ENCODE measurements around the gene PCDHA10. TPM values are rescaled to one million over a fixed set of nuclear protein-coding genes. Genes with fewer than 3 reads are reported as not detected.
A peak's percentile ranks its signal among the peaks of the same experiment; 100 is the strongest.
"Not testable (repeated sequence)": the region's sequence is repeated elsewhere in the genome, so short reads cannot be mapped to it uniquely, and the experiment has no call there.

Gene PCDHA10
- total RNA-seq, 3 donors from 2014 or later, result 0.27 to 0.47 (median 0.29) TPM

DNA sequence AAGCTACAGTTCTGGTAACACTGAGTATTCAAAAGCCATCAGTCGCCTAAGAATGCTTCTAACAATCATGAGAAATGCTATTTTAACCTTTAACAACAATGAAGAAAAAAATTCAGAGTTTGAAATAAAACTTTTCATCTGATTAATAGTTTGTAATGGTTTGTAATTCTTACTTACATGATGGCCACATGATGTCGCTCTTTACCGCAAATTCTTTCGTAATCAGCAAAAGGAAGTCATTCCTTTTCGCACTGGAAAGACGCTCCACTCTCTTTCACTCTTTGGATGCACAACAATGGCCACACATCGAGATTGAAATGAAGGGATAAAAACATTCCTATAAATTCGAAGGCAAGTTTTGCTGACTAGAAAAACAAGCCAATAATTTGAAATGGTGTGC, 21.7 kb upstream of the PCDHA10 start, which contains the start of gene PCDHA7:
PCDHA7 (plus strand) TSS at position 277 of the 400 bp plus-strand sequence; CDS start at position 392, 115 bp downstream.
- H3K4me3 ChIP-seq, result no peak within 1 kb of the TSS
- no peak for DNase-seq
- TF ChIP-seq, protein P1, sequence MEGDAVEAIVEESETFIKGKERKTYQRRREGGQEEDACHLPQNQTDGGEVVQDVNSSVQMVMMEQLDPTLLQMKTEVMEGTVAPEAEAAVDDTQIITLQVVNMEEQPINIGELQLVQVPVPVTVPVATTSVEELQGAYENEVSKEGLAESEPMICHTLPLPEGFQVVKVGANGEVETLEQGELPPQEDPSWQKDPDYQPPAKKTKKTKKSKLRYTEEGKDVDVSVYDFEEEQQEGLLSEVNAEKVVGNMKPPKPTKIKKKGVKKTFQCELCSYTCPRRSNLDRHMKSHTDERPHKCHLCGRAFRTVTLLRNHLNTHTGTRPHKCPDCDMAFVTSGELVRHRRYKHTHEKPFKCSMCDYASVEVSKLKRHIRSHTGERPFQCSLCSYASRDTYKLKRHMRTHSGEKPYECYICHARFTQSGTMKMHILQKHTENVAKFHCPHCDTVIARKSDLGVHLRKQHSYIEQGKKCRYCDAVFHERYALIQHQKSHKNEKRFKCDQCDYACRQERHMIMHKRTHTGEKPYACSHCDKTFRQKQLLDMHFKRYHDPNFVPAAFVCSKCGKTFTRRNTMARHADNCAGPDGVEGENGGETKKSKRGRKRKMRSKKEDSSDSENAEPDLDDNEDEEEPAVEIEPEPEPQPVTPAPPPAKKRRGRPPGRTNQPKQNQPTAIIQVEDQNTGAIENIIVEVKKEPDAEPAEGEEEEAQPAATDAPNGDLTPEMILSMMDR (IDR thresholded peaks at IDR 0.05), result no peak
- H3K9me3 ChIP-seq, result peaks cover 42% of the 10 kb centered on the region
- intact Hi-C loops (cut with DNase I, micrococcal nuclease), result no loop called here
- no peak for ATAC-seq
- H3K36me3 ChIP-seq (ENCODE audit: low read depth), result no peaks in the 10 kb centered on the region
- no peaks in the 10 kb centered on the region for H3K4me1 ChIP-seq (ENCODE audit: low read depth)

DNA sequence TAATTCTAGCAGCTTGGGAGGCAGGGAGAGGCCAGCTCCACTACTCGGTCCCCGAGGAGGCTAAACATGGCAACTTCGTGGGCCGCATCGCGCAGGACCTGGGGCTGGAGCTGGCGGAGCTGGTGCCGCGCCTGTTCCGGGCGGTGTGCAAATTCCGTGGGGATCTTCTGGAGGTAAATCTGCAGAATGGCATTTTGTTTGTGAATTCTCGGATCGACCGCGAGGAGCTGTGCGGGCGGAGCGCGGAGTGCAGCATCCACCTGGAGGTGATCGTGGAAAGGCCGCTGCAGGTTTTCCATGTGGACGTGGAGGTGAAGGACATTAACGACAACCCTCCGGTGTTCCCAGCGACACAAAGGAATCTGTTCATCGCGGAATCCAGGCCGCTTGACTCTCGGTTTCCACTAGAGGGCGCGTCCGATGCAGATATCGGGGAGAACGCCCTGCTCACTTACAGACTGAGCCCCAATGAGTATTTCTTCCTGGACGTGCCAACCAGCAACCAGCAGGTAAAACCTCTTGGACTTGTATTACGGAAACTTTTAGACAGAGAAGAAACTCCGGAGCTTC, 21.2 kb upstream of the PCDHA10 start:
- H3K36me3 ChIP-seq (ENCODE audit: low read depth); H3K4me3 ChIP-seq; ATAC-seq; H3K4me1 ChIP-seq (ENCODE audit: low read depth); intact Hi-C loops (cut with DNase I, micrococcal nuclease): not testable (repeated sequence)
- peak in 1 of 3 donors; percentile 33 for DNase-seq
- peaks cover 36% of the 10 kb centered on the region for H3K9me3 ChIP-seq

DNA sequence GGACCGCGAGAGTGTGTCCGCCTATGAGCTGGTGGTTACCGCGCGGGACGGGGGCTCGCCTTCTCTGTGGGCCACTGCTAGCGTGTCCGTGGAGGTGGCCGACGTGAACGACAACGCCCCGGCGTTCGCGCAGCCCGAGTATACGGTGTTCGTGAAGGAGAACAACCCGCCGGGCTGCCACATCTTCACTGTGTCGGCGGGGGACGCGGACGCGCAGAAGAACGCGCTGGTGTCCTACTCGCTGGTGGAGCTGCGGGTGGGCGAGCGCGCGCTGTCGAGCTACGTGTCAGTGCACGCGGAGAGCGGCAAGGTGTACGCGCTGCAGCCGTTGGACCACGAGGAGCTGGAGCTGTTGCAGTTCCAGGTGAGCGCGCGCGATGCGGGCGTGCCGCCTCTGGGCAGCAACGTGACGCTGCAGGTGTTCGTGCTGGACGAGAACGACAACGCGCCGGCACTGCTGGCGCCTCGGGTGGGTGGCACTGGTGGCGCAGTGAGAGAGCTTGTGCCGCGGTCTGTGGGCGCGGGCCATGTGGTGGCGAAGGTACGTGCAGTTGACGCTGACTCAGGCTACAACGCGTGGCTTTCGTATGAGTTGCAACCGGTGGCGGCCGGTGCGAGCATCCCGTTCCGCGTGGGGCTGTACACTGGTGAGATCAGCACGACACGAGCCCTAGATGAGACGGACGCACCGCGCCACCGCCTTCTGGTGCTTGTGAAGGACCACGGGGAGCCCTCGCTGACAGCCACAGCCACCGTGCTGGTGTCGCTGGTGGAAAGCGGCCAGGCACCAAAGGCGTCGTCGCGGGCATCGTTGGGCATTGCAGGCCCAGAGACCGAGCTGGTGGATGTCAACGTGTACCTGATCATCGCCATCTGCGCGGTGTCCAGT, 19.8 kb upstream of the PCDHA10 start:
- Histone ChIP-seq H3K9me3 (peaks cover 24% of the 10 kb centered on the region), H3K4me3 (no peak overlapping the region), H3K36me3 (ENCODE audit: low read depth) (no peaks in the 10 kb centered on the region), H3K4me1 (ENCODE audit: low read depth) (no peaks in the 10 kb centered on the region)
- intact Hi-C loops (cut with DNase I, micrococcal nuclease), result no loop called here
- TF ChIP-seq, protein P1 (IDR thresholded peaks at IDR 0.05), result no peak
- DNase-seq (no peak), ATAC-seq (no peak)

DNA sequence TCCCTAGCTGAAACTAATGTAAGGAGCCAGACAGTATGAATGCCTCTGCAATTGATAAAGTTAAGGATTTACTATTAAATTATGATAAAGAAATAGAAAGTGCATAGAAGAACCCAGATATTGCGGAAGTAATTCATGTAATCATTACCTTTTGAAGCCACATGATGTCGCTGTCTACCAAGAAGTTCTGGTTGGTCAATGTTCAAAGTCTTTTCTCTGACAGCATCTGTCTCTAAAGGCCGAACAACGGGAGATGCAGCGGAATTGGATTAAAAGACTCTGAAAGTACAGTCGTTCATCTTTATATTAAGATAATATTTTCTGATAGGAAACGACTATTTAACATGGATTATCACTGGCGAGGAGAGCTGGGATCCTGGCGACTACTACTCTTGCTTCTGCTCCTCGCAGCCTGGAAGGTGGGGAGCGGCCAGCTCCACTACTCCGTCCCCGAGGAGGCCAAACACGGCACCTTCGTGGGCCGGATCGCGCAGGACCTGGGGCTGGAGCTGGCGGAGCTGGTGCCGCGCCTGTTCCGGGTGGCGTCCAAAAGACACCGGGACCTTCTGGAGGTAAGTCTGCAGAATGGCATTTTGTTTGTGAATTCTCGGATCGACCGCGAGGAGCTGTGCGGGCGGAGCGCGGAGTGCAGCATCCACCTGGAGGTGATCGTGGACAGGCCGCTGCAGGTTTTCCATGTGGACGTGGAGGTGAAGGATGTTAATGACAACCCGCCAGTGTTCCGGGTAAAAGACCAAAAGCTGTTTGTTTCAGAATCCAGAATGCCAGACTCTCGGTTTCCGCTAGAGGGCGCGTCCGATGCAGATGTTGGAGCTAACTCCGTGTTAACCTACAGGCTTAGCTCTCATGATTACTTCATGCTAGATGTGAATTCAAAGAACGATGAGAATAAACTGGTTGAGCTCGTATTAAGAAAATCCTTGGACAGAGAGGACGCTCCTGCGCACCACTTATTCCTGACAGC, 14.4 kb upstream of the PCDHA10 start, which contains the start of gene PCDHA8:
PCDHA8 (plus strand) TSS at position 210 of the 985 bp plus-strand sequence; CDS start at position 345, 135 bp downstream.
- no peaks in the 10 kb centered on the region for H3K4me1 ChIP-seq (ENCODE audit: low read depth)
- peaks cover 5% of the 10 kb centered on the region for H3K9me3 ChIP-seq
- no peak within 1 kb of the TSS for H3K4me3 ChIP-seq
- ATAC-seq (no peak), DNase-seq (no peak)
- TF ChIP-seq, protein P1 (IDR thresholded peaks at IDR 0.05), result no peak
- H3K36me3 ChIP-seq (ENCODE audit: low read depth), result no peaks in the 10 kb centered on the region
- intact Hi-C loops (cut with DNase I, micrococcal nuclease), result no loop called here

DNA sequence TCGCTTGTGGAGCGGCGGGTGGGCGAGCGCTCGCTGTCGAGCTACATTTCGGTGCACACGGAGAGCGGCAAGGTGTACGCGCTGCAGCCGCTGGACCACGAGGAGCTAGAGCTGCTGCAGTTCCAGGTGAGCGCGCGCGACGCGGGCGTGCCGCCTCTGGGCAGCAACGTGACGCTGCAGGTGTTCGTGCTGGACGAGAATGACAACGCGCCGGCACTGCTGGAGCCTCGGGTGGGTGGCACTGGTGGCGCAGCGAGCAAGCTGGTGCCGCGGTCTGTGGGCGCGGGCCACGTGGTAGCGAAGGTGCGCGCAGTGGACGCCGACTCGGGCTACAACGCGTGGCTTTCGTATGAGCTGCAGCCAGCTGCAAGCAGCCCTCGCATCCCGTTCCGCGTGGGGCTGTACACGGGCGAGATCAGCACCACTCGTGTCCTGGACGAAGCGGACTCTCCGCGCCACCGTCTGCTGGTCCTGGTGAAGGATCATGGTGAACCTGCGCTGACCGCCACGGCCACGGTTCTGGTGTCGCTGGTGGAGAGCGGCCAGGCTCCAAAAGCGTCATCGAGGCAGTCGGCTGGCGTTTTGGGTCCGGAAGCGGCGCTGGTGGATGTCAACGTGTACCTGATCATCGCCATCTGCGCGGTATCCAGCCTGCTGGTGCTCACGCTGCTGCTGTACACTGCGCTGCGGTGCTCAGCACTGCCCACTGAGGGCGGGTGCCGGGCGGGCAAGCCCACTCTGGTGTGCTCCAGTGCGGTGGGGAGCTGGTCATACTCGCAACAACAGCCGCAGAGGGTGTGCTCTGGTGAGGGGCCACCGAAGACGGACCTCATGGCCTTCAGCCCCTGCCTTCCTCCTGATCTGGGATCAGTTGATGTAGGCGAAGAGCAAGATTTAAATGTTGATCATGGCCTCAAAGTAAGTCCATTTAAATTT, 12.6 kb upstream of the PCDHA10 start:
- H3K4me1 ChIP-seq (ENCODE audit: low read depth), result no peaks in the 10 kb centered on the region
- H3K36me3 ChIP-seq (ENCODE audit: low read depth), result no peaks in the 10 kb centered on the region
- intact Hi-C loops (cut with DNase I, micrococcal nuclease), result no loop called here
- H3K9me3 ChIP-seq, result no peaks in the 10 kb centered on the region
- DNase-seq, result no peak
- H3K4me3 ChIP-seq, result no peak overlapping the region
- TF ChIP-seq, protein P1 (IDR thresholded peaks at IDR 0.05), result no peak
- ATAC-seq, result no peak

DNA sequence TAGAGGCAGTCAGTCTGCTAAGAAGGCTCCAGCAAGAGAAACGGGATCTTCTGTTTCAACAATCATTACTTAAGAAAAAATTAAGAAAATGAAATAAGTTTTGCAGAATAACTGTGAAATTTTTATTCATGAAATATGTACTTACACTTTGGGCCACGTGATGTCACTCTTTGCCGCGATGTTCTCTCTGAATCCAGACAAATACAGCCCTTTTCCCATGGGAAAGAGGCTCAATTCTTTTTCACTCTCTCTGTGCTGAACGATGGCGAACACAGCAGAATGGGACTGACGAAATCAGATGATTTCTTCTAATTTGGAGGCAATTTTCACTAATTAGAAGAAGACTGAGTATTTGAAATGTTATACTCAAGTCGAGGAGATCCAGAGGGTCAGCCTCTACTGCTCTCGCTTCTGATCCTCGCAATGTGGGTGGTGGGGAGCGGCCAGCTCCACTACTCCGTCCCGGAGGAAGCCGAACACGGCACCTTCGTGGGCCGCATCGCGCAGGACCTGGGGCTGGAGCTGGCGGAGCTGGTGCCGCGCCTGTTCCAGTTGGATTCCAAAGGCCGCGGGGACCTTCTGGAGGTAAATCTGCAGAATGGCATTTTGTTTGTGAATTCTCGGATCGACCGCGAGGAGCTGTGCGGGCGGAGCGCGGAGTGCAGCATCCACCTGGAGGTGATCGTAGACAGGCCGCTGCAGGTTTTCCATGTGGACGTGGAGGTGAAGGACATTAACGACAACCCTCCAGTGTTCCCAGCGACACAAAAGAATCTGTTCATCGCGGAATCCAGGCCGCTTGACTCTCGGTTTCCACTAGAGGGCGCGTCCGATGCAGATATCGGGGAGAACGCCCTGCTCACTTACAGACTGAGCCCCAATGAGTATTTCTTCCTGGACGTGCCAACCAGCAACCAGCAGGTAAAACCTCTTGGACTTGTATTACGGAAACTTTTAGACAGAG, 7.3 kb upstream of the PCDHA10 start, which contains the start of gene PCDHA9:
PCDHA9 (plus strand) TSS at position 244 of the 964 bp plus-strand sequence; CDS start at position 358, 114 bp downstream.
- ATAC-seq; DNase-seq; H3K4me3 ChIP-seq; H3K36me3 ChIP-seq (ENCODE audit: low read depth); intact Hi-C loops (cut with DNase I, micrococcal nuclease); H3K4me1 ChIP-seq (ENCODE audit: low read depth): not testable (repeated sequence)
- H3K9me3 ChIP-seq, result peaks cover 11% of the 10 kb centered on the region
